ENCODE measurements around the gene MAPKAPK3.

DNA sequence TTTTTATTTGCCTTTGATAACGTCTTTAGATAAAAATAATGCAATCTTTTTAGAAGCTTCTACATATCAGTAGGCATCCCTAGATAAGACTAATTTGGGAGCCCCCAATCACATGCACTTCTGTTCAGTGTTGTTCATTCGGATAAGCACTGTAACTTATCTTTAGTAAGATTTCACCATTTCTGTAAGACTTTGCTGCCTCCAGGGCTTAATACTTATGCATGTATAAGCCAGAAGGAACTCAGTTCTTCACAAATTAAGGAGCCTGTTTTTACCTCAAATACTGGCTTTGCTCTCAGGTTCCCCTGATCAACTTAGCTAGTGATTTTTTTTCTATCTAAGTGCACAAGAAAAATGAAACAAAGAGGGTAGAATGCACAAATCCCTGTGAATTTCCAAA lies 78.1 kb downstream of the MAPKAPK3 start:
- TF ChIP-seq BRCA1 (IDR thresholded peaks at IDR 0.05; ENCODE audit: low read depth, low read length): no peak
- no peak for TF ChIP-seq GABPA (IDR thresholded peaks at IDR 0.05; ENCODE audit: borderline replicate concordance, insufficient read depth, low read length)
- TF ChIP-seq EZH2 (IDR thresholded peaks at IDR 0.05; ENCODE audit: low read depth, low read length, severe bottlenecking): no peak
- TF ChIP-seq TAF1 (IDR thresholded peaks at IDR 0.05; ENCODE audit: low read depth, low read length): no peak
- TF ChIP-seq, protein P1, sequence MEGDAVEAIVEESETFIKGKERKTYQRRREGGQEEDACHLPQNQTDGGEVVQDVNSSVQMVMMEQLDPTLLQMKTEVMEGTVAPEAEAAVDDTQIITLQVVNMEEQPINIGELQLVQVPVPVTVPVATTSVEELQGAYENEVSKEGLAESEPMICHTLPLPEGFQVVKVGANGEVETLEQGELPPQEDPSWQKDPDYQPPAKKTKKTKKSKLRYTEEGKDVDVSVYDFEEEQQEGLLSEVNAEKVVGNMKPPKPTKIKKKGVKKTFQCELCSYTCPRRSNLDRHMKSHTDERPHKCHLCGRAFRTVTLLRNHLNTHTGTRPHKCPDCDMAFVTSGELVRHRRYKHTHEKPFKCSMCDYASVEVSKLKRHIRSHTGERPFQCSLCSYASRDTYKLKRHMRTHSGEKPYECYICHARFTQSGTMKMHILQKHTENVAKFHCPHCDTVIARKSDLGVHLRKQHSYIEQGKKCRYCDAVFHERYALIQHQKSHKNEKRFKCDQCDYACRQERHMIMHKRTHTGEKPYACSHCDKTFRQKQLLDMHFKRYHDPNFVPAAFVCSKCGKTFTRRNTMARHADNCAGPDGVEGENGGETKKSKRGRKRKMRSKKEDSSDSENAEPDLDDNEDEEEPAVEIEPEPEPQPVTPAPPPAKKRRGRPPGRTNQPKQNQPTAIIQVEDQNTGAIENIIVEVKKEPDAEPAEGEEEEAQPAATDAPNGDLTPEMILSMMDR (IDR thresholded peaks at IDR 0.05; ENCODE audit: control extremely low read depth in 1 of 3, insufficient read depth in 1 of 3, low read depth in 1 of 3, low read length in 3 of 3): no peak
- TF ChIP-seq, protein P2, sequence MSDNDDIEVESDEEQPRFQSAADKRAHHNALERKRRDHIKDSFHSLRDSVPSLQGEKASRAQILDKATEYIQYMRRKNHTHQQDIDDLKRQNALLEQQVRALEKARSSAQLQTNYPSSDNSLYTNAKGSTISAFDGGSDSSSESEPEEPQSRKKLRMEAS (IDR thresholded peaks at IDR 0.05): no peak
- no peak for TF ChIP-seq KDM1A (IDR thresholded peaks at IDR 0.05; ENCODE audit: borderline replicate concordance, low read length)
- no peak for TF ChIP-seq YY1 (IDR thresholded peaks at IDR 0.05; ENCODE audit: low read depth, low read length)
- TF ChIP-seq POLR2A (IDR thresholded peaks at IDR 0.05; ENCODE audit: control extremely low read depth in 1 of 2, low read depth in 2 of 2, low read length in 2 of 2): no peak
- no peak for TF ChIP-seq TEAD4 (IDR thresholded peaks at IDR 0.05; ENCODE audit: low read depth, low read length)
- TF ChIP-seq SUZ12 (IDR thresholded peaks at IDR 0.05; ENCODE audit: low read length): no peak
